ENCODE results near the gene RTN4R. TPM values are rescaled to one million over a fixed set of nuclear protein-coding genes. Genes with fewer than 3 reads are reported as not detected.
A peak's percentile ranks its signal among the peaks of the same experiment; 100 is the strongest.

RTN4R gene
- total and polyA plus RNA-seq, 9 of the 15 experiments (the other 6 are each of a cell fraction or from before 2014, with no cell fraction given), result 0.04 to 2.8 (median 1.4) TPM; not detected in 3

DNA sequence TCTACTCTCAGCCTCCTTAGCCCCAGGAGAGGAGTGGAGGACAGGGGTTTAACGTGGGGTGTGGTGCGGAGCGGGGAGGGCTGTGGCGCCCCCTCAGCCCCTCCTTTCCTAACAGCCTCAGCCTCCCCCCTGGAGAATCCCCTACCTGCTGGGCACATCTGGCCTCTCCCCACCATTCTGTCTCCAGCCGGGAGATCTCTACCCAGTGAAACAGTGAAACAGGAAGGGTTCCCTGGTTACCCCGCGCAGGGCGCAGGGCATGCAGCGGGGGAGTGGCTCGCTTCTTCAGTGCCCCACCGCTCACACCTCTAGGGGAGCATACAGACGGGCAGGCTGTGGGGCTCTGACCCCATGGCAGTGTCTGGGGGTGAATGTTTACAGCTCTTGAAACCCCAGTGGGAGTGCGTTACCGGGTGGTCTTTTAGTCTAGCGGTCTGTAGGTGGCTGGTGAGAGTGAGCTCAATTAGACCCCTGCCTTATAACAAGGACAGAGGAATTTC is 62.6 kb downstream of the RTN4R start:
- H3K79me2 ChIP-seq (ENCODE audit: control insufficient read depth, insufficient read depth, low read length), result peaks cover 16% of the 10 kb centered on the region
- H2AFZ ChIP-seq (ENCODE audit: low read depth, low read length), result peak overlapping the region; percentile 97
- peak overlapping the region; percentile 67 for H3K27ac ChIP-seq (ENCODE audit: extremely low read depth, low read depth, low read length)
- H3K4me2 ChIP-seq (ENCODE audit: insufficient read depth, low read length), result peak overlapping the region; percentile 89
- H4K20me1 ChIP-seq (replicated peaks; ENCODE audit: control insufficient read depth, insufficient read depth, low read length), result peaks cover 8% of the 10 kb centered on the region
- H3K36me3 ChIP-seq (ENCODE audit: control insufficient read depth, insufficient read depth, low read length), result no peaks in the 10 kb centered on the region
- in situ Hi-C loops (cut with MboI) (no loop called here), intact Hi-C loops (cut with micrococcal nuclease) (loop anchor here (5.0 kb wide), 2 partner anchors 38 to 428 kb away; no protein-coding TSS in a partner anchor)
- H3K9me3 ChIP-seq (replicated peaks; ENCODE audit: control insufficient read depth, insufficient read depth, low read depth, low read length), result no peaks in the 10 kb centered on the region
- ChIA-PET CTCF (ENCODE audit: low intra/inter-chr PET ratio) (interaction anchor here (1.4 kb wide), 1 partner anchor 20 kb away, joined by 4 read pairs; no protein-coding TSS in a partner anchor), POLR2A (interaction anchor here (0.6 to 2.1 kb wide), 10 partner anchors 9 to 525 kb away, joined by 3 to 12 read pairs (median 4); no protein-coding TSS in a partner anchor)
- no peak overlapping the region for H3K4me3 ChIP-seq
- FAIRE-seq (no peak), DNase-seq (ENCODE audit: extremely low read depth in 1 of 4, low spot score in 3 of 4) (no peak), ATAC-seq (no peak)
- 84% methylated on average over 15 of the region's 15 CpGs for WGBS (ENCODE audit: insufficient coverage, low coverage, missing lambda C conversion rate)
- BruUV-seq (replicated peaks), result no TSS peak
- H3K27me3 ChIP-seq (ENCODE audit: control insufficient read depth in 2 of 2, insufficient read depth in 2 of 2, low read length in 2 of 2), result peaks cover 23 to 30% of the 10 kb centered on the region in 2 experiments; a peak in 4 of 5 replicates
- H3K9ac ChIP-seq (ENCODE audit: insufficient read depth in 1 of 2, low read depth in 2 of 2, low read length in 2 of 2), result peak overlapping the region; percentile 26 to 73
- peaks cover 23 to 77% of the 10 kb centered on the region in 2 experiments for H3K4me1 ChIP-seq (replicated peaks in 1 of 2; ENCODE audit: control insufficient read depth in 2 of 2, insufficient read depth in 2 of 2, low read length in 2 of 2)
- H3K9me1 ChIP-seq (ENCODE audit: control insufficient read depth, insufficient read depth, low read length), result no peaks in the 10 kb centered on the region
- TF ChIP-seq, protein P1, sequence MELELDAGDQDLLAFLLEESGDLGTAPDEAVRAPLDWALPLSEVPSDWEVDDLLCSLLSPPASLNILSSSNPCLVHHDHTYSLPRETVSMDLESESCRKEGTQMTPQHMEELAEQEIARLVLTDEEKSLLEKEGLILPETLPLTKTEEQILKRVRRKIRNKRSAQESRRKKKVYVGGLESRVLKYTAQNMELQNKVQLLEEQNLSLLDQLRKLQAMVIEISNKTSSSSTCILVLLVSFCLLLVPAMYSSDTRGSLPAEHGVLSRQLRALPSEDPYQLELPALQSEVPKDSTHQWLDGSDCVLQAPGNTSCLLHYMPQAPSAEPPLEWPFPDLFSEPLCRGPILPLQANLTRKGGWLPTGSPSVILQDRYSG (tag; conservative IDR thresholded peaks at IDR 0.05; ENCODE audit: low read depth), result no peak
- TF ChIP-seq, protein P2, sequence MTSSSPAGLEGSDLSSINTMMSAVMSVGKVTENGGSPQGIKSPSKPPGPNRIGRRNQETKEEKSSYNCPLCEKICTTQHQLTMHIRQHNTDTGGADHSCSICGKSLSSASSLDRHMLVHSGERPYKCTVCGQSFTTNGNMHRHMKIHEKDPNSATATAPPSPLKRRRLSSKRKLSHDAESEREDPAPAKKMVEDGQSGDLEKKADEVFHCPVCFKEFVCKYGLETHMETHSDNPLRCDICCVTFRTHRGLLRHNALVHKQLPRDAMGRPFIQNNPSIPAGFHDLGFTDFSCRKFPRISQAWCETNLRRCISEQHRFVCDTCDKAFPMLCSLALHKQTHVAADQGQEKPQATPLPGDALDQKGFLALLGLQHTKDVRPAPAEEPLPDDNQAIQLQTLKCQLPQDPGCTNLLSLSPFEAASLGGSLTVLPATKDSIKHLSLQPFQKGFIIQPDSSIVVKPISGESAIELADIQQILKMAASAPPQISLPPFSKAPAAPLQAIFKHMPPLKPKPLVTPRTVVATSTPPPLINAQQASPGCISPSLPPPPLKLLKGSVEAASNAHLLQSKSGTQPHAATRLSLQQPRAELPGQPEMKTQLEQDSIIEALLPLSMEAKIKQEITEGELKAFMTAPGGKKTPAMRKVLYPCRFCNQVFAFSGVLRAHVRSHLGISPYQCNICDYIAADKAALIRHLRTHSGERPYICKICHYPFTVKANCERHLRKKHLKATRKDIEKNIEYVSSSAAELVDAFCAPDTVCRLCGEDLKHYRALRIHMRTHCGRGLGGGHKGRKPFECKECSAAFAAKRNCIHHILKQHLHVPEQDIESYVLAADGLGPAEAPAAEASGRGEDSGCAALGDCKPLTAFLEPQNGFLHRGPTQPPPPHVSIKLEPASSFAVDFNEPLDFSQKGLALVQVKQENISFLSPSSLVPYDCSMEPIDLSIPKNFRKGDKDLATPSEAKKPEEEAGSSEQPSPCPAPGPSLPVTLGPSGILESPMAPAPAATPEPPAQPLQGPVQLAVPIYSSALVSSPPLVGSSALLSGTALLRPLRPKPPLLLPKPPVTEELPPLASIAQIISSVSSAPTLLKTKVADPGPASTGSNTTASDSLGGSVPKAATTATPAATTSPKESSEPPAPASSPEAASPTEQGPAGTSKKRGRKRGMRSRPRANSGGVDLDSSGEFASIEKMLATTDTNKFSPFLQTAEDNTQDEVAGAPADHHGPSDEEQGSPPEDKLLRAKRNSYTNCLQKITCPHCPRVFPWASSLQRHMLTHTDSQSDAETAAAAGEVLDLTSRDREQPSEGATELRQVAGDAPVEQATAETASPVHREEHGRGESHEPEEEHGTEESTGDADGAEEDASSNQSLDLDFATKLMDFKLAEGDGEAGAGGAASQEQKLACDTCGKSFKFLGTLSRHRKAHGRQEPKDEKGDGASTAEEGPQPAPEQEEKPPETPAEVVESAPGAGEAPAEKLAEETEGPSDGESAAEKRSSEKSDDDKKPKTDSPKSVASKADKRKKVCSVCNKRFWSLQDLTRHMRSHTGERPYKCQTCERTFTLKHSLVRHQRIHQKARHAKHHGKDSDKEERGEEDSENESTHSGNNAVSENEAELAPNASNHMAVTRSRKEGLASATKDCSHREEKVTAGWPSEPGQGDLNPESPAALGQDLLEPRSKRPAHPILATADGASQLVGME (CRISPR knock-in tag; IDR thresholded peaks at IDR 0.05), result peak; percentile 59; the same call in 1 of the 2 replicates
- TF ChIP-seq KLF6 (CRISPR knock-in tag; IDR thresholded peaks at IDR 0.05; ENCODE audit: borderline replicate concordance) (no peak), IFI16 (CRISPR knock-in tag; IDR thresholded peaks at IDR 0.05) (0 out of 2 replicates have a peak, but pooled peaks have one; percentile 52), RB1 (IDR thresholded peaks at IDR 0.05; ENCODE audit: low read depth) (0 out of 2 replicates have a peak, but pooled peaks have one; percentile 18), ZNF23 (CRISPR knock-in tag; IDR thresholded peaks at IDR 0.05) (no peak), HNRNPL (IDR thresholded peaks at IDR 0.05; ENCODE audit: low read depth, low read length) (no peak), SRF (CRISPR knock-in tag; IDR thresholded peaks at IDR 0.05) (no peak; a peak in 1 of 4 replicates), CBX2 (IDR thresholded peaks at IDR 0.05; ENCODE audit: insufficient read depth, low read length, poor library complexity, severe bottlenecking) (no peak)
- TF ChIP-seq, protein P3, sequence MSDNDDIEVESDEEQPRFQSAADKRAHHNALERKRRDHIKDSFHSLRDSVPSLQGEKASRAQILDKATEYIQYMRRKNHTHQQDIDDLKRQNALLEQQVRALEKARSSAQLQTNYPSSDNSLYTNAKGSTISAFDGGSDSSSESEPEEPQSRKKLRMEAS (CRISPR knock-in tag; IDR thresholded peaks at IDR 0.05), result no peak

Measured in K562 (cell line).